HG02763 (cell line): ENCODE measurements around the gene NCKAP5.

Source experiments
- ATAC-seq: cut with Tn5 transposase; IDR thresholded peaks from one replicate; pipeline ENCODE4 v1.9.1; 2021; ENCODE audit warnings: mild to moderate bottlenecking, moderate library complexity; ENCODE audit not compliant: unreplicated experiment

The NCKAP5 gene

GRCh38 chr2:133123904-133124303 is 444.4 kb downstream of the NCKAP5 start:
- no peak for ATAC-seq

GRCh38 chr2:133123393-133123792 is 444.9 kb downstream of the NCKAP5 start:
- no peak for ATAC-seq

DNA sequence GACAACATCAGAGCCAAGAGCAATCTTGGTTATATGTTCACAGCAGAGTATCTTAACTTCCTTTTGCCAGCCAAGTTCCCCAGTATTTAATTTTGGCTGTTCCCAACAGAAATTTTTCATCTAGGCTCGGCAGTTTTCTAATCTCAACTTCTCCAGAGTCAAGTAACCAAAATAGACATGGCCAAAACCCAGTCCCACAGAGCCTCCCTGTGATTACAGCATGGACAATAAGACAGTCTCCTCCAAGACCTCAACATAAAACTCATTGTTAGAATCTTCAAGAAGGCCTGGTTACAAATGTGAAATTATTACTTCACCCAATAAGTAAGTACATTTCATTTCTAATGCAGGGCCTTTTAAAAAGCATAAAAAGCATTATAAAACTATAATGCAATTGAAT is 445.7 kb downstream of the NCKAP5 start:
- no peak for ATAC-seq

- no peak for ATAC-seq
Observed at GRCh38 chr2:133120310-133120709, 448.0 kb downstream of the NCKAP5 start.

- no peak for ATAC-seq
Observed at GRCh38 chr2:133110201-133110600, 458.1 kb downstream of the NCKAP5 start.

DNA sequence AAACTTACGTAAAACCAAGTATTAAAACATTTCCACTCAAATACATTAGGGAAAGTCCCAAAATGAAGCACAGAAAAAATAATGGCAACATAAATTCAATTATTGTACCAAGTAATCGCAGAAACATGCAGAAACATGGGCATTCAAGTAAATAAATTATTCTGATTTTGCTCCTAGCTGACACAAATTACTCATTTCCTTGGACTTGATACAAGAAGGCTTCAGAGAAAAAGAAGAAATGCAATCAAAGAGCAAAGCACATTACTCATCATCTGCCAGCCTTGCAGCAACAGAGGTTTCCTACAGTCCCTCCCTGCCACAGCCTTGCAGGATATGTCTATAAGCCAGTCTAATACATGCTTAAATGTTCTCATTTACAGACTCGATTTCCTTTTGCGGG is 458.5 kb downstream of the NCKAP5 start:
- ATAC-seq = no peak

DNA sequence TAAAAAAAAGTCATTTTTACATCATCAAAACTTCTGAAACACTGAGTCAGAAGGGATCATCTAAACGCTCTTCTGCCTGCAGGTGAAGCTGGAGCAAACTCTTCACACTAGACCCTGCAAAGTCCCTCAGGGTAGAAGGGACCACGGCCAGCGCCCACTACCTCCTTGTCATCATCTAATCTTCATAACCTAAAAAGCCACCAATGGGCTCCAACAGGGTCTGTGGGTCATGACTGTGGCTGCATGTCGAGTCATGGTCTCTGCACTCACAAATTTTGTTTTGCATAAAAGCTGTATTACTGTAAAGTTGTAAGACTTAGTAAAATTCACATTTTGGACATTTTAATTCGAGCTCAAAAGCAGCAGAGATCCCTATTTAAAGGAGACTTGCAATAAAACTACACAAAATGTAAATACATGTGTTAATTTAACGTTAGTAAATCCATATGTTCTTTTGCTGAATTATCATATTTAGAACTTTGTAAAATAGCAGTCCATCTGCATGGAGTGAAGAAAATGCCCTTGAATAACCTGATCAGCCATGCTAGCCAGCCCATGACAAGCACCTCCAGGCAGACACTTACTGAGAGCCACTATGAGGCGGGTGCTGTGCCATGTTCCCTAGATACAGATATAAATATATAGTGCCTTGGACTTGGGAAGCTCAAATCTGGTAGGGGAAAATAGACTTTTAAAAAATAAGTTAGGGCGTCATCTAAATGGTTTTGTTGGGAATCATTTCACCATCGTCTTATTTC is 461.0 kb downstream of the NCKAP5 start:
- no peak for ATAC-seq

DNA sequence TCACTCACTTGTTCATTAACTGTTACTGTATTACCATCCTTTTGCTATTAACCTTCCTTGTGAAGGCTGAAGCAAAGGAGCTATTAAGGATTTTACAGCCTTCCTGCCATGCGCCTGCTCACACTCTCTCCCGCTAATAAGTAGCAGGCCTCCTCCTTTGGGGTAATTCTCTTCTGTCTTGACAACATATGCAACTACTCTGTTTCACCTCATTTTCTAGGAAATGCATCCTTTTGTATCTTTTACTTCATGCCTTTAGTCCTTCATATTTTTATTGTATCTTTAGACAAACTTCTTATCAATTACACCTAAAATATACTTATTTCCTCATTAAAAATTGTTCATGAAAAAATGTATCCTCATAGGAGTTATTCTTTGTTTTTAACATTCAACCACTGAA is 463.4 kb downstream of the NCKAP5 start:
- no peak for ATAC-seq

GRCh38 chr2:133098787-133099186 is 469.5 kb downstream of the NCKAP5 start:
- ATAC-seq = no peak

GRCh38 chr2:133097666-133098065 is 470.6 kb downstream of the NCKAP5 start:
- ATAC-seq = no peak

GRCh38 chr2:133092571-133092970 is 475.7 kb downstream of the NCKAP5 start:
- no peak for ATAC-seq

GRCh38 chr2:133090358-133090757 is 477.9 kb downstream of the NCKAP5 start:
- no peak for ATAC-seq

DNA sequence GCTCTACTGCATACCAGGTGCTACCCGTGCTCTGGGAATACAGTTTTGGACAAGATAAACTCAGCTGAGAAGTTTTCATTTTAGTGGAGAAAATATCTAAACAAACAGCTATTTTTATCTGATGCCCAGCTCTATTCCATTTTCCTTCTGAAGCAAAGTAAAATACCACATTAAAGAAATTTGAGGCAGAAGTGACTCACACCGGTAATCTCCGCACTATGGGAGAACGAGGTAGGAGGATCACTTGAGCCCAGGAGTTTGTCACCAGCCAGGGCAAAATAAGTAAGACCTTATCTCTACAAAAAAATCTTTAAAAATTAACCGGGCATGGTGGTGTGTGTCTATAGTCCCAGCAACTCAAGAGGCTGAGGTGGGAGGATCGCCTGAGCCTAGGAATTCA is 482.1 kb downstream of the NCKAP5 start:
- ATAC-seq = no peak

- no peak for ATAC-seq
Observed at GRCh38 chr2:133085646-133086045, 482.6 kb downstream of the NCKAP5 start.

DNA sequence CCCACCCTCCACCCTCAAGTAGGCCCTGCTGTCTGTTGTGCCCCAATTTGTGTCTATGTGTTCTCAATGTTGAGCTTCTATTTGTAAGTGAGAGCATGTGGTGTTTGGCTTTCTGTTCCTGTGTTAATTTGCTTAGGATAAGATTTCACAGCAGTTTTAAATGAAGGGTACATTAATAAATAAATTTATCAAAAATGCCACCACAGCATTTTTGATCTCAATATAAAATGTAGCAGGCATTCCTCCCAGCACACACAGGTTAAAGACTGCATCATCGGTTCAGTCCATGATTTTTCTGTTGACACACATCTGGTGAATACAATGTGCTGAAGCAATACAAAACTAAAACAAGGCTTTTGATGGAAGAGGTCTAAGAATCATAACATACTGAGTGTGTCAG is 486.2 kb downstream of the NCKAP5 start:
- no peak for ATAC-seq

DNA sequence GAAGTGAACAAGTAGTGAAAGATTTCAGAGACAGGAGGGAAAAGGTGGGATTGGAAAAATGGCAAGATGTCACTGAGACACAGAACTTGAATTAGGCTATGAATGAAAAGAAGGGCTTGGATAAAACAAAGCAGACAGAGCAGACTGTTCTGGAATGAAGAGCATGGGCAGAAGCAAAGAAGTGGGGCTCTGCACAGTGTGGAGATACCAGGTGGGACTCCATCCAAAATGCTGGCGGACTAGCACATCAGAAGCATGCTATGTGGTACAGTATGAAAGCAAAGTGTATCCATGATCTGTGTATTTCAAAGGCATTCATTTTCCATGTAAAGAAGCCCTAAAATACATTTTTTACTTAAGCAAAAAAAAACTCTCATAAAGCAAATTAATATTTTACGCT is 487.4 kb downstream of the NCKAP5 start:
- ATAC-seq = no peak

DNA sequence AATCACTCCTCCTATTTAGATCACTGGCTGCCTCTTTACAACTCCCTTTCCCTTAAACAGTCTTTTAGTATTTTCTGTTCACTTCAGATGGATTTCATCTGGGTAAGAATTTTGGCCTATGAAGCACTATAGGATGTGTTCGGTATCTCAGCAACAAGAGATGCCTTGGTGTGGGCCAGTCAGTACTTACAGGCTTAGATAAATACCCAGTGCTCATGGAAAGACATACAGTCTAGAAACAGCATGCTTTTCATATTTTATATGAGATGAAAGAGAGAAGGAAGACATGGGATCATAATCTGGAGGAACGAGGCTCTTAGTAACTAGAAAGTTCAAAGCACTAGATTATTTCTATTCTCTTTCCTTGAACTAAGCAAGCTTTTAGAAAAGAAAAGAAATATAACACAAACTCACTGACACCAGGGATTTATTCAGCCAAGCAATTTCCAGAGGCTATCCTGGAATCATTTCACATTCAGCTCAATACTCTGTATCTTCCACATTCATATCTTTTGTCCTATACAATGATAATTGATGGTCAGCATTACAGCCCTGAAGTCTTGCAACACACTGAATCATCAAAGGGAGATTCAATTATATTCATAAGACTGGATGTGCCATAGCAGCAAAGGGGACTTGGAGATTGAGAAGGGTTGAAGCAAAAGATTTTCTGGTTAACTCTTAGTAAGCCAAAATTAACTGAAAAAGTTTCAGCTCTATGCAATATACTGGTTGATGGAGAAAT is 489.4 kb downstream of the NCKAP5 start:
- ATAC-seq = no peak

- ATAC-seq = no peak
Observed at GRCh38 chr2:133077269-133077822, 490.9 kb downstream of the NCKAP5 start.

DNA sequence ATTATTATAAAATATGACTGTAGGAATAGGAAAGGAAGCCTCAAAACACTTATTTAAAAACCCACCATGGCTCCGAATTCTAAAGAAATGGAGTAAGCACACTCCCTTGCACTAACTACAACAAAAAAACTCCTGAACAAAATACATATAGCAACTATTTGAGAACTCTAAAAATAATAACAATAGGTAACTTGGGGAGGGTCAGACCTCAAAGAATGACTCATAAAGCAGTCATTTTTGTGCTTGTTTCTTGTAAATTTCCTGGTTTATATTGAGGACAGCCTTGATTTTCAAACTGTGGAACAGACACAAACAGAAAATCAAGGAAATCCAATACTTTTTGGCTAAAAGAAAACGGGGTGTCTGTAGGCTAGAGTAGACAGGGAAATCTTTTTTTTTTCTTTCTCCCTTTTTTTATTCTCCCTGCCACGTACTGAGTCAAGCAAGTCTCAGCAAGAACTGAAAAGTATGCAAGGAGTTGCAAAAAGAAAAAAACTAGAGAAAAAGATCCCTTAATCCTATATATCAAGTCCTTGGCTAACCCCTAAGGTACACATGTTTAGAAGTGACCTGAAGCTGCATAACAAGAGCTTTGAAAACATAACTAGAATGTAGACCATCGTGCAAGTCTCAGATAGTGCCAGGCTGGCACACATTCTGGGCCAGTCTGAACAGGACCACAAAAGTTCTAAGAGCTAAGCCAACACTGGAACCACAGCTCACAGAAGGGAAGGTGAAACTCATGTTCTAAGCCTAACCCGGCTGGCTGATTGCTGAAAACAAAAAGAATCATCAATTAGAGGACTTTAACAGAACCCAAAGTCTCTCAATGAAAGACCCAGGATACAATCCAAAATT is 495.2 kb downstream of the NCKAP5 start:
- no peak for ATAC-seq

DNA sequence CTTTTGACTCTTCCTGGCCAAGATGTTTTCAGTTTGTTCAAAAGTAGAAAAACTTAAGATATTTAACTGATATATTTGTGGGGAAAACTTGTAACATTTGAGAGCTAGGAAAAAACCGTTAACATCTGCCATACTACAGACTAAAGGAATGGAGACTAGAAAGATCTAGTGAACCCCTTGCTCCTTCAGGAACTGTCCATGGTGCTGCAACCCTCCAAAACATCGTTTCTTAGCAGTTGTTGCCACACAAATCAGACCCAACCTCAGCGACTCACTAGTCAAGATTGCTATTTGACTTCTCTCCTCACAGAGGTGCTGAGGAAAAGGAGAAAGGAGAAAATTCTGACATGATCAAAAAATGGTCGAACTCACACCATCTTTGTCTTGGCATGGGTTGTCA is 504.5 kb downstream of the NCKAP5 start:
- ATAC-seq = no peak

DNA sequence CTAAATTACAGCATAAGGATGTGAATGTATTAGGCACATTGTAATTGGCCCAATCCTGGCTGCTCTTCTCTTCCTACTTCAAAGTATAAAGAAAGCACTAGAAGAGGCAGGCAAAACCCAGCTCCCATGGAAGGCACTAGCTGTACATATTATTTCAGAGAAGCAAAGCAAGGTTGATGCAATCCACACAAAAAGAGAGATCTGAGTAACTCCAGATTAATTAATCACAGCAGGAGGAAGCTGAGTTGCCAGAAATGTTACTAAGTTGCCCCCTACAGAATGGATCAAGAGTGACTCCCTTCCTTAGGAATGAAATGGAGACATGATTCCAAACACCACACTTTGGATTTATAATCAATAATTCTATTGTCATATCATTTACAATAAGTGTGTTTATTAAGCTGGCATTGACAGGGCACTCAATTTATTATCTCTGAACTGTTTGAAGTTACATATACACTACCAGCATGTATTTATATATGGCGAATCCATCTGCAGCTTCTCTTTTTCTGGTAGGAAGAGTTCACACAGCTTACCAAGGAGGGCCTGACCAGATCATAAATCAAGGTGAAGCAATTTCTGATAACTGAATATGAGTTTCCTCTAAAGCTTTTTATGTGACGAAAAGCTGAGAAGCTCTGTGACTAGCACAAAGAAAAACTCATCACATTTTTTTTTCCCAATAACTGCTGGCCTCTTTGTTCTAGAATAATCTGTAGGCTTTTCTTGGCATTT is 505.2 kb downstream of the NCKAP5 start:
- ATAC-seq = no peak
